Neural progenitor cell (in vitro differentiated cells): ENCODE results near the gene FAM9A. TPM values are rescaled to one million over a fixed set of nuclear protein-coding genes. Genes with fewer than 3 reads are reported as not detected.
A peak's percentile ranks its signal among the peaks of the same experiment; 100 is the strongest.

Experiments
- DNase-seq: peaks from one replicate; pipeline ENCODE4 v3.0.0-alpha.2; 2016; ENCODE audit warnings: low spot score
- H2AFZ ChIP-seq: fragments of 200-600 bp; sonication (generic); replicated peaks from 2 replicates; pipeline ENCODE4 v1.6.1; 2016; ENCODE audit warnings: antibody characterized with exemption
- H3F3A ChIP-seq: fragments of 200-600 bp; sonication (generic); 2 replicates; pipeline ENCODE4 v1.6.1; 2016; ENCODE audit warnings: antibody characterized with exemption, low read depth
- H3K27ac ChIP-seq: fragments of 200-600 bp; sonication (generic); 2 replicates; pipeline ENCODE4 v1.5.1; 2016; ENCODE audit warnings: mild to moderate bottlenecking
- H3K27me3 ChIP-seq: fragments of 200-600 bp; sonication (generic); 2 replicates; pipeline ENCODE4 v1.6.1; 2016; ENCODE audit warnings: mild to moderate bottlenecking, moderate library complexity
- H3K36me3 ChIP-seq: fragments of 200-600 bp; sonication (generic); 2 replicates; pipeline ENCODE4 v1.5.1; 2016
- H3K4me1 ChIP-seq: fragments of 200-600 bp; sonication (generic); 2 replicates; pipeline ENCODE4 v1.6.1; 2016; ENCODE audit warnings: mixed run types
- H3K4me2 ChIP-seq: fragments of 200-600 bp; sonication (generic); 2 replicates; pipeline ENCODE4 v1.6.1; 2016
- H3K4me3 ChIP-seq: fragments of 200-600 bp; sonication (generic); 2 replicates; pipeline ENCODE4 v1.5.1; 2016
- H3K79me2 ChIP-seq: fragments of 200-600 bp; sonication (generic); 2 replicates; pipeline ENCODE4 v1.6.1; 2016; ENCODE audit warnings: low read depth
- H3K9ac ChIP-seq: fragments of 200-600 bp; sonication (generic); 2 replicates; pipeline ENCODE4 v1.6.1; 2016
- H3K9me3 ChIP-seq: fragments of 200-600 bp; sonication (generic); 2 replicates; pipeline ENCODE4 v1.5.1; 2016; ENCODE audit warnings: low read depth
- H4K20me1 ChIP-seq: fragments of 200-600 bp; sonication (generic); 2 replicates; pipeline ENCODE4 v1.6.1; 2016; ENCODE audit warnings: low read depth
- H3K27ac Mint-ChIP-seq: 3 replicates; pipeline ENCODE4 v1.8.0; 2021; ENCODE audit warnings: mixed read lengths
- H3K27me3 Mint-ChIP-seq: 2 replicates; pipeline ENCODE4 v1.8.0; 2022; ENCODE audit warnings: low read depth, mild to moderate bottlenecking, inconsistent platforms, moderate library complexity, mixed read lengths; ENCODE audit not compliant: insufficient read depth
- H3K36me3 Mint-ChIP-seq: 3 replicates; pipeline ENCODE4 v1.8.0; 2021; ENCODE audit warnings: mixed read lengths
- H3K4me1 Mint-ChIP-seq: 3 replicates; pipeline ENCODE4 v1.8.0; 2021; ENCODE audit warnings: mixed read lengths
- H3K4me3 Mint-ChIP-seq: 3 replicates; pipeline ENCODE4 v1.8.0; 2021; ENCODE audit warnings: mild to moderate bottlenecking, moderate library complexity, mixed read lengths
- H3K9me3 Mint-ChIP-seq: 3 replicates; pipeline ENCODE4 v1.8.0; 2020; ENCODE audit warnings: mixed read lengths
- EZH2 ChIP-seq: fragments of 200-600 bp; sonication (generic); IDR thresholded peaks from 2 replicates; pipeline ENCODE4 v1.6.1; 2017; ENCODE audit warnings: antibody characterized with exemption, mild to moderate bottlenecking, moderate library complexity
- EZH2phosphoT487 ChIP-seq: fragments of 200-600 bp; sonication (generic); IDR thresholded peaks from 2 replicates; pipeline ENCODE4 v1.6.1; 2017; ENCODE audit warnings: antibody characterized with exemption
- total RNA-seq: library from RNA; depleted of rRNA; stranded (reverse); fragments of >200 nt; gene quantifications from 2 replicates; pipeline ENCODE4 v1.2.3, GENCODE V29; 2015; ENCODE audit warnings: low replicate concordance
- TF ChIP-seq, protein P1 (sequence below): fragments of 200-600 bp; sonication (generic); IDR thresholded peaks from 2 replicates; pipeline ENCODE4 v1.5.1; 2017; ENCODE audit warnings: antibody characterized with exemption, mild to moderate bottlenecking

The FAM9A gene
- total RNA-seq, 1 donor from 2014 or later: not detected

DNA sequence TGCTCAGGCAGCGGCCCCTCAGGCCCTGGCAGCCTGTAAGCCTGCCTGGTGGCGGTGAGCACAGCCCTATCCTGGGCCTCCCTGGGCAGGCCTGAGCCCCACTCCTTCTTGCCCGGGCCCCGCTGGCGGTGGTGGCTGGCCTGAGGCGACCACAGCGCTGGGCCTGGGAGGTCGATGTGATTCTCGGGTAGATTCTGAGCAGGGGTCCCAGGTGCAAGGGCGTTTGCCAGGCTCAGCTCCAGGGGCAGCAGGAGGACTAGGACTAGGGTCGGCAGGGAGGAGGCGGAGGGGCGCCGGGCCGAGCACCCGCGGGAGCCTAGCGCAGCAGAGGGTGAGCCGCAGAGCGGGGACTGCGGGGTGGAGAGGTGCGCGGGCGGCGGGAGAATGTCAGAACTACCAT lies 17.0 kb downstream of the FAM9A start:
- Histone ChIP-seq H3K27ac (no peak overlapping the region), H3K4me3 (no peak overlapping the region), H3K79me2 (no peaks in the 10 kb centered on the region), H3F3A (no peaks in the 10 kb centered on the region), H4K20me1 (no peaks in the 10 kb centered on the region), H3K27me3 (no peaks in the 10 kb centered on the region), H2AFZ (no peak overlapping the region), H3K9me3 (no peaks in the 10 kb centered on the region), H3K9ac (no peak overlapping the region), H3K4me1 (no peaks in the 10 kb centered on the region), H3K4me2 (no peak overlapping the region), H3K36me3 (no peaks in the 10 kb centered on the region)
- TF ChIP-seq EZH2phosphoT487: no peak
- TF ChIP-seq EZH2: no peak
- TF ChIP-seq, protein P1, sequence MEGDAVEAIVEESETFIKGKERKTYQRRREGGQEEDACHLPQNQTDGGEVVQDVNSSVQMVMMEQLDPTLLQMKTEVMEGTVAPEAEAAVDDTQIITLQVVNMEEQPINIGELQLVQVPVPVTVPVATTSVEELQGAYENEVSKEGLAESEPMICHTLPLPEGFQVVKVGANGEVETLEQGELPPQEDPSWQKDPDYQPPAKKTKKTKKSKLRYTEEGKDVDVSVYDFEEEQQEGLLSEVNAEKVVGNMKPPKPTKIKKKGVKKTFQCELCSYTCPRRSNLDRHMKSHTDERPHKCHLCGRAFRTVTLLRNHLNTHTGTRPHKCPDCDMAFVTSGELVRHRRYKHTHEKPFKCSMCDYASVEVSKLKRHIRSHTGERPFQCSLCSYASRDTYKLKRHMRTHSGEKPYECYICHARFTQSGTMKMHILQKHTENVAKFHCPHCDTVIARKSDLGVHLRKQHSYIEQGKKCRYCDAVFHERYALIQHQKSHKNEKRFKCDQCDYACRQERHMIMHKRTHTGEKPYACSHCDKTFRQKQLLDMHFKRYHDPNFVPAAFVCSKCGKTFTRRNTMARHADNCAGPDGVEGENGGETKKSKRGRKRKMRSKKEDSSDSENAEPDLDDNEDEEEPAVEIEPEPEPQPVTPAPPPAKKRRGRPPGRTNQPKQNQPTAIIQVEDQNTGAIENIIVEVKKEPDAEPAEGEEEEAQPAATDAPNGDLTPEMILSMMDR: no peak
- Mint-ChIP-seq H3K36me3 (no peaks in the 10 kb centered on the region), H3K27me3 (no peaks in the 10 kb centered on the region), H3K4me3 (no peak overlapping the region), H3K4me1 (peaks cover 4% of the 10 kb centered on the region), H3K27ac (no peak overlapping the region), H3K9me3 (peaks cover 8% of the 10 kb centered on the region)
- no peak for DNase-seq

DNA sequence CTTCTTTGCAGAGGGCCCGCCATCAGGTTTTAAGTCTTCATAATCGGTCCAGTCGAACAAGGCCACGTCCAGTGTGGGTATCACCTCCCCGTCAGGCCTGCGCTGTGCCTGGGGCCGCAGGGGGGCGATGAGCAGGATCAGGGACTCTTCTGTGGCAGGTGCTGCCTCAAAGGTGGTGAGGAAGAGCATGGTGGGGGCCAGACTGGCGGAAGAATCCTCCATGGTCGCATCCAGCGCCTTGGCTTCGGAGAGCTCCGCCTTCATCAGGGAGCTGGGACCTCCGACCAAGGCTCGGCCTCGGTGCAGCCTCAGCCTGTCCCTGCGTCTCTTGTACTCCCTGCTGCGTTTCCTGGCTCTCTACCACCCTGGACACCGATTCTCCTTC lies 17.5 kb downstream of the FAM9A start:
- Histone ChIP-seq H3F3A (no peaks in the 10 kb centered on the region), H3K9me3 (no peaks in the 10 kb centered on the region), H4K20me1 (no peaks in the 10 kb centered on the region), H3K79me2 (no peaks in the 10 kb centered on the region), H3K36me3 (no peaks in the 10 kb centered on the region), H2AFZ (no peak overlapping the region), H3K4me3 (no peak overlapping the region), H3K9ac (no peak overlapping the region), H3K27ac (no peak overlapping the region), H3K4me2 (no peak overlapping the region), H3K27me3 (no peaks in the 10 kb centered on the region), H3K4me1 (no peaks in the 10 kb centered on the region)
- Mint-ChIP-seq H3K27ac (no peak overlapping the region), H3K4me1 (peaks cover 4% of the 10 kb centered on the region), H3K4me3 (no peak overlapping the region), H3K27me3 (no peaks in the 10 kb centered on the region), H3K36me3 (no peaks in the 10 kb centered on the region), H3K9me3 (peaks cover 8% of the 10 kb centered on the region)
- TF ChIP-seq EZH2phosphoT487 (no peak), EZH2 (no peak)
- TF ChIP-seq, protein P1: no peak
- DNase-seq: no peak

DNA sequence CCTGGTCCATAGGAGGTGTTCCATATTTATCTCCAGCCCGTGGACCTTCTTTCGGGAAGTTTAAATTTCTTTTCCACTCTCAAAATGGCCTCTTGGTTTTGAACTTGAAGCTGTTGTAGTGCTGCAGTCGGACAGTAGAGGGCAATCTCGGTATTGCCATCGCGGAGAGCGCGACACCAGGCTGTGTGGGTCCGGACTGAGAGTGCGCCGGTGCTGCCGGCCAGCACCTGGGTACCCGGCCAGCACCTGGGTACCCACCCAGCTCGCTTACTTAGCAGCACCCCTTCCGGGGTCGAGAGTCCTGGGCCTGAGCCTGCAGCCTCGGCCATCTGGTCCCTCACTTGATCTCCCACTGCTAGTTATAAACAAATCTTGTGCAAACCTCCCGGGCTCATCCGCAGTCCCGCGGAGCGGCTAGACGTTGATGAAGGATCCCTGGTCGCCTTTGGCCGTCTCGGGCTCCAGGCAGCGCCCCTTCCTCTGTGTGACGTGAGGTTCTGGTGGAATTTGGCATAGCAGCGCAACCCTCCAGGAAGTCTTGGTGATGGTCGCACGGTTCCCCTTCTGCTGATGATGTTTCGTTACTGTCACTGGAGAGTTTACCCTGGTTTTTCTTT lies 18.0 kb downstream of the FAM9A start:
- Histone ChIP-seq H3K4me1 (no peaks in the 10 kb centered on the region), H3K36me3 (no peaks in the 10 kb centered on the region), H3K27ac (no peak overlapping the region), H3K9me3 (no peaks in the 10 kb centered on the region), H3F3A (no peaks in the 10 kb centered on the region), H3K27me3 (no peaks in the 10 kb centered on the region), H3K79me2 (no peaks in the 10 kb centered on the region), H4K20me1 (no peaks in the 10 kb centered on the region), H3K9ac (no peak overlapping the region), H3K4me2 (no peak overlapping the region), H3K4me3 (no peak overlapping the region), H2AFZ (no peak overlapping the region)
- Mint-ChIP-seq H3K27ac (no peak overlapping the region), H3K9me3 (peaks cover 8% of the 10 kb centered on the region), H3K27me3 (no peaks in the 10 kb centered on the region), H3K4me3 (no peak overlapping the region), H3K4me1 (peaks cover 4% of the 10 kb centered on the region), H3K36me3 (no peaks in the 10 kb centered on the region)
- TF ChIP-seq, protein P1: peak; percentile 46
- no peak for TF ChIP-seq EZH2
- peak; percentile 8 for DNase-seq
